Neuronal stem cell (in vitro differentiated cells): ENCODE results near the gene FASTK.

Experiments used
- DNase-seq: peaks from one replicate; pipeline ENCODE4 v3.0.0-alpha.2; 2013; ENCODE audit warnings: low spot score
- H2AFZ ChIP-seq: one replicate; pipeline ENCODE4 v1.6.1; 2013; ENCODE audit warnings: mild to moderate bottlenecking, low read length, inconsistent platforms
- H2AK5ac ChIP-seq: 2 replicates; pipeline ENCODE4 v1.6.1; 2013; ENCODE audit warnings: low read depth, mild to moderate bottlenecking, inconsistent platforms, low read length, moderate library complexity, mixed read lengths
- H2BK120ac ChIP-seq: 2 replicates; pipeline ENCODE4 v1.6.1; 2013; ENCODE audit warnings: low read depth, mild to moderate bottlenecking, inconsistent platforms, low read length, moderate library complexity, mixed read lengths
- H2BK12ac ChIP-seq: one replicate; pipeline ENCODE4 v1.6.1; 2013; ENCODE audit warnings: low read length, inconsistent platforms
- H2BK15ac ChIP-seq: 2 replicates; pipeline ENCODE4 v1.6.1; 2013; ENCODE audit warnings: mild to moderate bottlenecking, low read length, inconsistent platforms, mixed read lengths
- H2BK5ac ChIP-seq: one replicate; pipeline ENCODE4 v1.6.1; 2013; ENCODE audit warnings: inconsistent platforms, mild to moderate bottlenecking, low read length, moderate library complexity
- H3K14ac ChIP-seq: one replicate; pipeline ENCODE4 v1.6.1; 2013; ENCODE audit warnings: low read length, inconsistent platforms
- H3K18ac ChIP-seq: 2 replicates; pipeline ENCODE4 v1.6.1; 2013; ENCODE audit warnings: low read length, inconsistent platforms
- H3K23ac ChIP-seq: 2 replicates; pipeline ENCODE4 v1.6.1; 2013; ENCODE audit warnings: low read depth, mild to moderate bottlenecking, mixed read lengths, low read length, inconsistent platforms; ENCODE audit not compliant: poor library complexity
- H3K27ac ChIP-seq: replicated peaks from 3 replicates; pipeline ENCODE4 v1.5.1; 2013; ENCODE audit warnings: low read length, inconsistent platforms
- H3K27me3 ChIP-seq, 3 experiments: 2 replicates each; pipeline ENCODE4 v1.6.1; 2013; ENCODE audit warnings: low read length in 3 of 3, mild to moderate bottlenecking in 2 of 3, inconsistent platforms in 1 of 3, low read depth in 1 of 3, mixed read lengths in 1 of 3, moderate library complexity in 1 of 3; ENCODE audit not compliant: control insufficient read depth in 3 of 3, insufficient read depth in 3 of 3
- H3K36me3 ChIP-seq, 2 donors: replicated peaks in 1 of 2; 2 replicates each; pipeline ENCODE4 v1.6.1; 2013; ENCODE audit warnings: low read length in 2 of 2; ENCODE audit not compliant: control insufficient read depth in 2 of 2, insufficient read depth in 2 of 2
- H3K4ac ChIP-seq: 2 replicates; pipeline ENCODE4 v1.6.1; 2013; ENCODE audit warnings: inconsistent platforms, mild to moderate bottlenecking, low read length, moderate library complexity
- H3K4me1 ChIP-seq, 2 donors: 1 replicate in 1 of 2; 2 replicates in 1 of 2; pipeline ENCODE4 v1.6.1; 2013; ENCODE audit warnings: low read length in 2 of 2, low read depth in 1 of 2; ENCODE audit not compliant: control insufficient read depth in 2 of 2, insufficient read depth in 1 of 2
- H3K4me2 ChIP-seq: one replicate; pipeline ENCODE4 v1.6.1; 2013; ENCODE audit warnings: mild to moderate bottlenecking, low read length, inconsistent platforms; ENCODE audit not compliant: insufficient read depth, poor library complexity, severe bottlenecking
- H3K4me3 ChIP-seq, 2 donors: 2 replicates each; pipeline ENCODE4 v1.5.1; 2013; ENCODE audit warnings: low read length in 2 of 2, mild to moderate bottlenecking in 2 of 2, inconsistent platforms in 1 of 2, moderate library complexity in 1 of 2
- H3K79me1 ChIP-seq: one replicate; pipeline ENCODE4 v1.6.1; 2013; ENCODE audit warnings: low read depth, mild to moderate bottlenecking, inconsistent platforms, low read length, moderate library complexity
- H3K9ac ChIP-seq: one replicate; pipeline ENCODE4 v1.6.1; 2013; ENCODE audit warnings: mild to moderate bottlenecking, low read depth, low read length, inconsistent platforms; ENCODE audit not compliant: poor library complexity
- H3K9me3 ChIP-seq, 2 donors: replicated peaks in 1 of 2; 2 replicates each; pipeline versions ENCODE3 to v1.6.1; 2013; ENCODE audit warnings: low read length in 2 of 2, mild to moderate bottlenecking in 2 of 2, inconsistent platforms in 1 of 2, low read depth in 1 of 2, mixed read lengths in 1 of 2, moderate library complexity in 1 of 2; ENCODE audit not compliant: control insufficient read depth in 2 of 2, insufficient read depth in 1 of 2
- H4K8ac ChIP-seq: one replicate; pipeline ENCODE4 v1.6.1; 2013; ENCODE audit warnings: low read depth, mild to moderate bottlenecking, inconsistent platforms, low read length, moderate library complexity
- H4K91ac ChIP-seq: one replicate; pipeline ENCODE4 v1.6.1; 2013; ENCODE audit warnings: low read length, low read depth, mild to moderate bottlenecking, inconsistent platforms; ENCODE audit not compliant: poor library complexity
- WGBS, 2 donors: extraction: QIAGEN DNeasy Blood & Tissue Kit; methylation state at CpG; one replicate each; pipeline ENCODE4 v1.1.7; 2013; ENCODE audit warnings: missing lambda C conversion rate in 2 of 2, mixed read lengths in 1 of 2; ENCODE audit not compliant: insufficient read length in 2 of 2, insufficient replicate concordance in 1 of 2; ENCODE audit errors: extremely low coverage in 2 of 2; 5-methylcytosine and 5-hydroxymethylcytosine counted together

Gene FASTK

GRCh38 chr7:151101621-151102396, 21.2 kb upstream of the FASTK start:
- H3K9ac ChIP-seq, result peak overlapping the region; percentile 44
- no peak overlapping the region for H2BK15ac ChIP-seq
- no peak overlapping the region for H3K18ac ChIP-seq
- no peak overlapping the region for H2BK12ac ChIP-seq
- no peak overlapping the region for H3K14ac ChIP-seq
- H2BK5ac ChIP-seq, result no peak overlapping the region
- no peak overlapping the region for H3K4me3 ChIP-seq
- H4K91ac ChIP-seq, result no peak overlapping the region
- no peak overlapping the region for H2AK5ac ChIP-seq
- H3K9me3 ChIP-seq, result no peaks in the 10 kb centered on the region
- H2AFZ ChIP-seq, result no peak overlapping the region
- no peak for DNase-seq
- no peak overlapping the region for H3K4ac ChIP-seq
- H3K36me3 ChIP-seq, result peaks cover 7 to 37% of the 10 kb centered on the region in 2 donors
- H3K27ac ChIP-seq, result no peak overlapping the region
- peaks cover 15% of the 10 kb centered on the region for H3K79me1 ChIP-seq
- no peak overlapping the region for H4K8ac ChIP-seq
- WGBS, 2 donors, result no CpG with 5 or more reads among the region's 24 CpGs
- H3K4me2 ChIP-seq, result no peak overlapping the region
- H3K4me1 ChIP-seq, result peaks cover 4 to 10% of the 10 kb centered on the region in 2 donors
- peak overlapping the region; percentile 25 for H3K23ac ChIP-seq
- H3K27me3 ChIP-seq, result no peaks in the 10 kb centered on the region
- no peak overlapping the region for H2BK120ac ChIP-seq

GRCh38 chr7:151100921-151101320, 20.3 kb upstream of the FASTK start:
- Histone ChIP-seq H2BK120ac (no peak overlapping the region), H3K4me1 (peaks cover 4 to 10% of the 10 kb centered on the region in 2 donors), H3K14ac (peak overlapping the region; percentile 38), H4K91ac (no peak overlapping the region), H3K79me1 (peaks cover 18% of the 10 kb centered on the region), H3K9ac (no peak overlapping the region), H3K18ac (no peak overlapping the region), H3K4ac (no peak overlapping the region), H3K27ac (no peak overlapping the region), H2BK15ac (no peak overlapping the region), H3K27me3 (no peaks in the 10 kb centered on the region), H2AFZ (no peak overlapping the region), H2AK5ac (no peak overlapping the region), H3K23ac (no peak overlapping the region), H3K4me3 (no peak overlapping the region), H3K4me2 (no peak overlapping the region), H3K9me3 (no peaks in the 10 kb centered on the region), H2BK5ac (peak overlapping the region; percentile 53), H3K36me3 (peaks cover 7 to 34% of the 10 kb centered on the region in 2 donors), H2BK12ac (no peak overlapping the region), H4K8ac (no peak overlapping the region)
- no CpG with 5 or more reads among the region's 10 CpGs for WGBS, 2 donors
- no peak for DNase-seq

- Histone ChIP-seq H4K91ac (no peak overlapping the region), H3K4me3 (no peak overlapping the region), H3K27me3 (no peaks in the 10 kb centered on the region), H2BK15ac (no peak overlapping the region), H3K9me3 (no peaks in the 10 kb centered on the region), H3K4ac (no peak overlapping the region), H3K9ac (peak overlapping the region; percentile 60), H3K36me3 (peaks cover 7 to 29% of the 10 kb centered on the region in 2 donors), H3K14ac (no peak overlapping the region), H2AFZ (no peak overlapping the region), H2BK12ac (no peak overlapping the region), H2BK5ac (peak overlapping the region; percentile 82), H2AK5ac (no peak overlapping the region), H2BK120ac (no peak overlapping the region), H3K23ac (no peak overlapping the region), H3K79me1 (peaks cover 17% of the 10 kb centered on the region), H4K8ac (no peak overlapping the region), H3K4me1 (peaks cover 4 to 8% of the 10 kb centered on the region in 2 donors), H3K27ac (no peak overlapping the region), H3K4me2 (no peak overlapping the region), H3K18ac (no peak overlapping the region)
- no peak for DNase-seq
- WGBS, 2 donors, result no CpG with 5 or more reads among the region's 20 CpGs
Measured at GRCh38 chr7:151099486-151100211, 19.0 kb upstream of the FASTK start.

GRCh38 chr7:151095828-151096475, 15.3 kb upstream of the FASTK start:
- Histone ChIP-seq H3K23ac (peak overlapping the region; percentile 45), H2BK120ac (no peak overlapping the region), H2AFZ (no peak overlapping the region), H3K4me1 (peaks cover 0 to 2% of the 10 kb centered on the region in 2 donors), H3K9me3 (no peaks in the 10 kb centered on the region), H3K36me3 (peaks cover 5 to 41% of the 10 kb centered on the region in 2 donors), H3K27me3 (no peaks in the 10 kb centered on the region), H2BK5ac (no peak overlapping the region), H3K4ac (no peak overlapping the region), H2BK15ac (no peak overlapping the region), H3K79me1 (peaks cover 24% of the 10 kb centered on the region), H4K91ac (no peak overlapping the region), H3K4me3 (no peak overlapping the region), H2BK12ac (no peak overlapping the region), H3K9ac (no peak overlapping the region), H4K8ac (no peak overlapping the region), H3K18ac (no peak overlapping the region), H2AK5ac (no peak overlapping the region), H3K4me2 (no peak overlapping the region), H3K27ac (no peak overlapping the region), H3K14ac (no peak overlapping the region)
- no peak for DNase-seq
- no CpG with 5 or more reads among the region's 17 CpGs for WGBS, 2 donors
